GM19463 (cell line): ENCODE results near the gene ALDH3A1.

Experiments used
- ATAC-seq: cut with Tn5 transposase; IDR thresholded peaks from one replicate; pipeline ENCODE4 v1.9.1; 2021; ENCODE audit warnings: mild to moderate bottlenecking, moderate library complexity; ENCODE audit not compliant: unreplicated experiment

ALDH3A1 gene

GRCh38 chr17:19720631-19721426, 27.3 kb downstream of the ALDH3A1 start:
- no peak for ATAC-seq

GRCh38 chr17:19720210-19720475, 28.0 kb downstream of the ALDH3A1 start:
- no peak for ATAC-seq

- ATAC-seq = no peak
Observed at GRCh38 chr17:19719355-19720209, 28.5 kb downstream of the ALDH3A1 start.

- no peak for ATAC-seq
Observed at GRCh38 chr17:19718613-19719354, 29.3 kb downstream of the ALDH3A1 start.

- ATAC-seq = no peak
Observed at GRCh38 chr17:19718041-19718612, 30.0 kb downstream of the ALDH3A1 start.

- ATAC-seq = no peak
Observed at GRCh38 chr17:19717411-19717908, 30.6 kb downstream of the ALDH3A1 start.

- no peak for ATAC-seq
Observed at GRCh38 chr17:19717031-19717360, 31.1 kb downstream of the ALDH3A1 start.

- ATAC-seq = no peak
Observed at GRCh38 chr17:19716108-19717030, 31.7 kb downstream of the ALDH3A1 start, which contains the start of gene SLC47A2. TSS of gene SLC47A2 (minus strand) at chr17:19716584. CDS start at chr17:19716555, 29 bp downstream.

- ATAC-seq = no peak
Observed at GRCh38 chr17:19714542-19715411, 33.3 kb downstream of the ALDH3A1 start.

- no peak for ATAC-seq
Observed at GRCh38 chr17:19713901-19714361, 34.2 kb downstream of the ALDH3A1 start.

GRCh38 chr17:19713462-19713861, 34.6 kb downstream of the ALDH3A1 start:
- ATAC-seq = no peak

GRCh38 chr17:19712436-19713004, 35.6 kb downstream of the ALDH3A1 start:
- no peak for ATAC-seq

- no peak for ATAC-seq
Observed at GRCh38 chr17:19709841-19710240, 38.3 kb downstream of the ALDH3A1 start.

- ATAC-seq = no peak
Observed at GRCh38 chr17:19708431-19709175, 39.5 kb downstream of the ALDH3A1 start.

- ATAC-seq = no peak
Observed at GRCh38 chr17:19707728-19708221, 40.3 kb downstream of the ALDH3A1 start.

- ATAC-seq = no peak
Observed at GRCh38 chr17:19706791-19707727, 41.0 kb downstream of the ALDH3A1 start.
